Natural killer cell (primary cell): ENCODE measurements around the gene MGST3. TPM values are rescaled to one million over a fixed set of nuclear protein-coding genes. Genes with fewer than 3 reads are reported as not detected.

Experiments used
- ATAC-seq, 3 donors: fragments of 150-1000 bp in 2 of 3; fragments of 200-7000 bp in 1 of 3; cut with Tn5 transposase; 1 replicate in 1 of 3; 2 replicates in 2 of 3; pipeline ENCODE4 v1.10.0; 2021; ENCODE audit warnings: mild to moderate bottlenecking in 2 of 3, moderate library complexity in 2 of 3
- DNase-seq, 2 donors: peaks; one replicate each; pipeline versions ENCODE4 v3.0.0 to v3.0.0-alpha.2; 2013 to 2021; ENCODE audit warnings: mixed read lengths in 1 of 2
- H3K27ac ChIP-seq: one replicate; pipeline ENCODE4 v1.5.1; 2013; ENCODE audit warnings: mild to moderate bottlenecking, low read length
- H3K27me3 ChIP-seq: one replicate; pipeline ENCODE4 v1.6.1; 2013; ENCODE audit warnings: low read length; ENCODE audit not compliant: control insufficient read depth, insufficient read depth
- H3K36me3 ChIP-seq: one replicate; pipeline ENCODE4 v1.6.1; 2013; ENCODE audit warnings: low read length; ENCODE audit not compliant: control insufficient read depth, insufficient read depth
- H3K4me1 ChIP-seq: one replicate; pipeline ENCODE4 v1.6.1; 2013; ENCODE audit warnings: low read length; ENCODE audit not compliant: control insufficient read depth, insufficient read depth
- H3K4me3 ChIP-seq: one replicate; pipeline ENCODE4 v1.5.1; 2013; ENCODE audit warnings: low read length
- H3K9me3 ChIP-seq: one replicate; pipeline ENCODE4 v1.6.1; 2013; ENCODE audit warnings: low read length; ENCODE audit not compliant: control insufficient read depth, insufficient read depth
- H3K27ac Mint-ChIP-seq, 2 donors: one replicate each; pipeline ENCODE4 v1.8.0; 2022; ENCODE audit warnings: mild to moderate bottlenecking in 2 of 2, mixed read lengths in 2 of 2, moderate library complexity in 1 of 2
- H3K27me3 Mint-ChIP-seq, 2 donors: one replicate each; pipeline ENCODE4 v1.8.0; 2022; ENCODE audit warnings: low read depth in 2 of 2, mixed read lengths in 2 of 2
- H3K36me3 Mint-ChIP-seq: one replicate; pipeline ENCODE4 v1.8.0; 2022; ENCODE audit warnings: mixed read lengths
- H3K4me1 Mint-ChIP-seq, 2 donors: one replicate each; pipeline ENCODE4 v1.8.0; 2022; ENCODE audit warnings: mixed read lengths in 2 of 2
- H3K4me3 Mint-ChIP-seq: one replicate; pipeline ENCODE4 v1.8.0; 2022; ENCODE audit warnings: mild to moderate bottlenecking, moderate library complexity, mixed read lengths
- H3K9me3 Mint-ChIP-seq, 2 donors: one replicate each; pipeline ENCODE4 v1.8.0; 2022; ENCODE audit warnings: mixed read lengths in 2 of 2
- CTCF ChIP-seq: fragments of 200-600 bp; IDR thresholded peaks from one replicate; pipeline ENCODE4 v1.8.0; 2022; ENCODE audit warnings: antibody characterized with exemption
- WGBS: methylation state at CpG from one replicate; pipeline ENCODE4 v1.1.7; 2013; ENCODE audit warnings: missing lambda C conversion rate; ENCODE audit not compliant: insufficient coverage; 5-methylcytosine and 5-hydroxymethylcytosine counted together
- intact Hi-C: fragments of 100-400 bp; cut with micrococcal nuclease; formaldehyde crosslinking; loops from one replicate; pipeline ENCODE4 v1.14.2; 2022
- total RNA-seq, 4 donors: library from RNA; stranded (reverse); fragments of 120-200 nt in 1 of 4; gene quantifications; one replicate each; pipeline versions ENCODE4 v1.2.3 to v1.2.4, GENCODE V29; 2013 to 2022

Gene MGST3
- total RNA-seq, 3 donors from 2014 or later (not counting 1 experiment from before 2014, with no cell fraction given) = 27.2 to 34.3 (median 29.0) TPM

DNA sequence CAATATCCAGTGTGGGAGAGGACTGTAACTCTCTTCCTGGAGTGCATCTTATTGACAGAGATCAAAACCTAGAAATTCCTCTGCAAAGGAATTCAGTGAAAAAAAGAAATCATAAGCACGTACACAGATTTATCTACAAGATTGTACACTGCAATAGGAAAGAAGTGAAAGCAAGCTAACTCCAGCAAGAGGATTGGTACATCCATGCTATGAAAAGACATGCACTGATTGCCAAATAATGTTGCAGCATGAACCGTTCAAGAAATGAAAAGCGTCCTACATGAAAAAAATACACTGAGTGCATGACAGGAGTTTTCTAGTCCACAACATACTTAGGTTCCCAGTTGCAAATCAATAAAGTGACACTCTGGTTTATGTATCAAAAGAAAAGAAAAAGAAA, 1.9 kb upstream of the MGST3 start:
- peaks cover 0 to 14% of the 10 kb centered on the region in 2 donors for H3K4me1 Mint-ChIP-seq
- no peak for TF ChIP-seq CTCF
- intact Hi-C loops = no loop called here
- Histone ChIP-seq H3K4me1 (peaks cover 20% of the 10 kb centered on the region), H3K9me3 (no peaks in the 10 kb centered on the region), H3K36me3 (no peaks in the 10 kb centered on the region), H3K4me3 (no peak overlapping the region), H3K27me3 (no peaks in the 10 kb centered on the region), H3K27ac (no peak overlapping the region)
- ATAC-seq (no peak), DNase-seq (no peak)
- no peak overlapping the region for H3K4me3 Mint-ChIP-seq
- H3K36me3 Mint-ChIP-seq = no peaks in the 10 kb centered on the region
- H3K9me3 Mint-ChIP-seq = no peaks in the 10 kb centered on the region
- H3K27ac Mint-ChIP-seq = no peak overlapping the region
- 94% methylated on average over 3 of the region's 3 CpGs for WGBS
- peaks cover 5 to 6% of the 10 kb centered on the region in 2 donors for H3K27me3 Mint-ChIP-seq

DNA sequence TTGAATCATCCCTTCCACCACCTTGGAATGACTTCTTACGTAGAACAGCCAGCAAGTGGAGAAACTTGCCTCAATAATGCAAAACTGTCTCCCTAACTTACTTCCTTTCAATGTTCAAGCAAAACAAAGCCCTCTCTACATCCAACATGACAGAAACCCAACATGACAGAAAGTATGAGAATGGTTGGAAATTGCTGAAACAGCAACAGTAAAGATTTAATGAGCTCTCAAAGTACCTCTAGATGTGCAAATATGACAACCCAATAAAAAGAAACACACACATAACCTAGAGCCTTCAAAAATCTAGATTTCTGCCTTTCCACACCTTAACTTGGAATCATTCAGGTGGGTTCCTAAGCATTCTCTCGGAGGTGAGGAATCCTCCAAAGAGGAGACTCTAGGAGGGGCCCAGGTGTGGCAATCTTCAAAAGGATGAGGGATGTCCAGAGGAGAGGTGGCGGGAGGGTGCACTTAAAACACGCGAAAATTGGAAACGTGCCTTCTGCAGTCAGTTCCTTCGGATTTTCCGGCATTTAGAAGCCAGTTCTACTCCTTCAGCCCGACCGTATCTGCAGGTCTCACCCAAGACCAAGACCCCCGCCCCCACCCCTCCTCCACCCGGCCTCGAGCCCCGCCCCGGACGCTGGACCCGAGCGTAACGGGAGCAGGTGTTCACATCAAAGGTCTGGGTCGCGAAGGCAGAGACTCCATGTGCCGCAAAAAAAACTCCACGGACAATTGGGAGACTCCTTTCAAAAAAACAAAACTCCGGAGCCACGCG, 996 bp upstream of the MGST3 start:
- intact Hi-C loops = loop anchor here (2.0 kb wide), 1 partner anchor 139 kb away; the partner anchor contains the start of gene TMCO1
- H3K36me3 ChIP-seq = no peaks in the 10 kb centered on the region
- TF ChIP-seq CTCF = no peak
- Mint-ChIP-seq H3K4me3 (no peak overlapping the region), H3K36me3 (no peaks in the 10 kb centered on the region), H3K9me3 (no peaks in the 10 kb centered on the region), H3K27me3 (no peaks in the 10 kb centered on the region), H3K27ac (no peak overlapping the region), H3K4me1 (peaks cover 0 to 19% of the 10 kb centered on the region in 2 donors)
- 9% methylated on average over 26 of the region's 26 CpGs for WGBS
- ATAC-seq (no peak), DNase-seq (peak in 1 of 2 donors; percentile 6)
- peak overlapping the region; percentile 89 for H3K27ac ChIP-seq
- H3K27me3 ChIP-seq = no peaks in the 10 kb centered on the region
- H3K4me3 ChIP-seq = peak overlapping the region; percentile 64
- H3K9me3 ChIP-seq = no peaks in the 10 kb centered on the region
- H3K4me1 ChIP-seq = peaks cover 20% of the 10 kb centered on the region

DNA sequence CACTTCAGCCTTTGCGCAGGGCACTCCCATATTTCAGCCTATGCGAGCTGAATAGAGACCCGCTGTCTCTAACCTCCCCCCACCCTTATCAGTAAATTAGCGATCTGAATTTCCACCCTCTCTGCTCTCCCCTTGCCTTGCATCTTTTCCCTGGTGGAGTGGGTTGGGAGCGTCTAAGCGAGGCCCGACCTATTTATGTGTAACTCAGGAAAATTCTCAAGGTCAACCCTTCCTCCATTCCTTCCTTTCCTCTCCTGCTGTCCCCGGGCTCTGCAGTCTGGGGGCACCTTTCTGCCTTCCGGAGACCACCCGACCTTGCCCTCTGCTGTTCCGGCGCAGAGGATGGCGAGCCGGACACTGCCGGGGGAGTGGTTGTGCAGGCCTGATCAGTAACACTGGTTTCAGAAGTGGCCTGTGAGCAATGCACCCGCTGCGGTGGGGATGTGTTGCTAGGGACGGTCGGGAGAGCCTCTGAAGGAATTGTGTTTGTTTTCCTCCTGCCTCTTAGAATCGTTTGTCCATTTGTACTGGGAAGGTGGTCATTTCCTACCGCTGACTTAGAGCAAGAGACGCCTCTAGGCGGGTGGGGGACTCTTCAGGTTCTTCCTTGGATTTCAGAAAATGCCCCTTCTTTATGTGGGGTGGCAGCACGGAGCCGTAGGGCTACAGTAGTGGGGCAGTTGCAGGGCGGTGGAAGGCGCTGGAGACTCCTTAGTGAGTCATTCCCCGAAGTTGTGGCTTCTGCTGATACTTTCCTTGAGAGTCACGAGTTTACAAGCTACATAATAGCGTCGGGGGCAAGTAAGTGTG, 513 bp downstream of the MGST3 start:
- DNase-seq (peak; percentile 24 to 46), ATAC-seq (peak in 2 of 3 donors; percentile 3 to 8)
- Mint-ChIP-seq H3K9me3 (no peaks in the 10 kb centered on the region), H3K36me3 (no peaks in the 10 kb centered on the region), H3K27ac (no peak overlapping the region), H3K4me3 (no peak overlapping the region), H3K4me1 (peaks cover 0 to 19% of the 10 kb centered on the region in 2 donors), H3K27me3 (no peaks in the 10 kb centered on the region)
- Histone ChIP-seq H3K36me3 (no peaks in the 10 kb centered on the region), H3K27me3 (no peaks in the 10 kb centered on the region), H3K27ac (peak overlapping the region; percentile 89), H3K4me1 (peaks cover 20% of the 10 kb centered on the region), H3K9me3 (no peaks in the 10 kb centered on the region), H3K4me3 (peak overlapping the region; percentile 64)
- WGBS = under 1% methylated on average over 30 of the region's 31 CpGs
- intact Hi-C loops = loop anchor here (1.0 to 2.0 kb wide), 3 partner anchors 33 to 137 kb away; partner anchors contain the start of genes ALDH9A1 and TMCO1
- TF ChIP-seq CTCF = no peak
